ENCODE results near the gene FUNDC2.
"Not testable (repeated sequence)": the region's sequence is repeated elsewhere in the genome, so short reads cannot be mapped to it uniquely, and the experiment has no call there.

Gene FUNDC2, protein sequence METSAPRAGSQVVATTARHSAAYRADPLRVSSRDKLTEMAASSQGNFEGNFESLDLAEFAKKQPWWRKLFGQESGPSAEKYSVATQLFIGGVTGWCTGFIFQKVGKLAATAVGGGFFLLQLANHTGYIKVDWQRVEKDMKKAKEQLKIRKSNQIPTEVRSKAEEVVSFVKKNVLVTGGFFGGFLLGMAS

DNA sequence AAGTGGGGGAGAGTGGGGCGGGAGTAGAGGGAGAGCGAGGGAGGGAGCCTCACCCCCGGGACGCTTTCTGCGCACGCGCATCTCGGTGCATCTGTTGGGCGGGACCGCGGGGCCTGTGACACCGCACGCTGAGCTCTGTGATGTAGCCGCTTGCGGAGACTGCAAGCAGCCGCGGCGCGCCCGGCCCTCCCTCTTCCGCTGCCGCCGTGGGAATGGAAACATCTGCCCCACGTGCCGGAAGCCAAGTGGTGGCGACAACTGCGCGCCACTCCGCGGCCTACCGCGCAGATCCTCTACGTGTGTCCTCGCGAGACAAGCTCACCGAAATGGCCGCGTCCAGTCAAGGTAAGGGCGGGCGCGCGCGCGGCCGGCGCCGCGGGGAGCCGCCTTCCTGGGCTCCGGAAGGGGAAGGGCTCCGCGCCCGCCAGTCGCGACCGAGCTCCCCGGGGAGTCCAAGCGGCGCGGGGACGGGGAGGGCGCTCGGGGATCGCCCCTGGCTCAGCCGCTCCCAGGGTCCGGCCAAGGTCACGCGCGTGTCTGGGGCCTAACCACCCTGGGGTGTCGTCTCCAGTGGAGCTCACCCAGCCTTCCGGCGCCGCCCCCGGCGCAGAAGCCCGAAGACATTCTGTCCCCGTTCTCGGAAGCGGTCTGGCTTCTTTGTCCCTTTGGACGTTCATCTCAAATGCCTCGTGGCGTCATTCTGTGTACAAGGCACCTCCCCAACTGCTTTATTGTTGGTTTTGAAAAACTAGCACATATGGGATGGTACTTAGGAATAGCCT, at the start of gene FUNDC2:
Gene FUNDC2 (plus strand): TSS at position 118 of the 782 bp plus-strand sequence. CDS start 95 bp downstream, at position 213.
- DNase-seq (ENCODE audit: low read depth in 2 of 2): peak; percentile 81 to 87

- no peak for DNase-seq (ENCODE audit: low read depth in 2 of 2)
These were observed 47.0 kb upstream of the FUNDC2 start for GRCh38 chrX:154979629-154980028.

GRCh38 chrX:154980330-154981115, 46.1 kb upstream of the FUNDC2 start:
- DNase-seq (ENCODE audit: low read depth in 2 of 2): peak; percentile 56 to 63

DNA sequence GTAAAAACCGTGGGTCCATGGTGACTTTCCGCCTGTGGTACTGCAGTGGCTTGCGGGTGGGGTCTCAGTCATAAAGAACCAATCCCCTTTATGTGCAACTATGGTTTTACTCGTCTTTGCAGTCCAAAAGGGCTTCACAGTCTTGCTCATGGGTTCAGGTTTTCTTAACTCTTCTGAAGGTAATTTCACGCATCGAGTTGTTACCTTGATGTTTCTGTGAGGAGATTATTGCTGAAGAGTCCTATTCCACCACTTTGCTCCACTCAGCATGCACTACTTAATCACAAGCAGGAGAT, 45.6 kb upstream of the FUNDC2 start:
- no peak for DNase-seq (ENCODE audit: low read depth in 2 of 2)

GRCh38 chrX:154986826-154987575, 39.6 kb upstream of the FUNDC2 start:
- DNase-seq (ENCODE audit: low read depth in 2 of 2): no peak

DNA sequence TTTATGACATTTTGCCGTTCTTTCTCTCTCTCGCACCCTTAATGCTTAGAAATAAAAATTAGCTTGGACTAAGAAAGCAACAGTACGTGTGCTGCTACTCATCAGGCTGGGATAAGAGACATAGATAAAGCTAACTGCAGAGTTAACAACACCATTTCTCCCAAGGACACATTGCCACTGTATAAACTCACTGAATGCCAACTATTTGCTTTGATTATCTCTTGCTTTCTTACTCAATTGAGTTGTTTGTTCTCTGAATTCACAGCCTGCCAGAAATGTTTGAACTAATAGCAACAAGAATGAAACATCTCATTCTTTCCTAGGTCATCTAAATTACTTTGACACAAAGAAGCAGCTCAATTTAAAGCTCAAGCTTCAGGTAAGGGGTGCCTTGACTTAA, 38.7 kb upstream of the FUNDC2 start:
- DNase-seq (ENCODE audit: low read depth in 2 of 2): no peak

DNA sequence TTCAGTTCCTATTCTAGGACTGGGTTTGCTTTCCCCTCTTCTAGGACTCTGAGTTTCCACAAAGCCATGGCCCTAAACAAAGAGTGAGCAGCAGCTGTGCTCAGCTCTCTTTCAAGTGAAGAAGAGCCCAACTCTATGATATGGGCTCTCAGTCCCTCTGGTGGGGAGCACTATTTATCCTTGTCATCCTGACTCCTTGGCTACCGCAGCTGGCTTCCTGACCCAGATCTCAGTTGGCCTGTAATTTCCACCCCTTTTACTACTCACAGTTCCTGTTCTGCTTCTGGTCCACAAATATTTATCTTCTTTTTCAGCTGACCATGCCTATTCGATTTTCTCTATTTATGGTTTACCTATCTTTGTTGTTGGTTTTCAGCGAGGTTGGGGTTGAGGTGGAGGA, 37.9 kb upstream of the FUNDC2 start:
- no peak for DNase-seq (ENCODE audit: low read depth in 2 of 2)

GRCh38 chrX:154990496-154990895, 36.1 kb upstream of the FUNDC2 start:
- no peak for DNase-seq (ENCODE audit: low read depth in 2 of 2)

DNA sequence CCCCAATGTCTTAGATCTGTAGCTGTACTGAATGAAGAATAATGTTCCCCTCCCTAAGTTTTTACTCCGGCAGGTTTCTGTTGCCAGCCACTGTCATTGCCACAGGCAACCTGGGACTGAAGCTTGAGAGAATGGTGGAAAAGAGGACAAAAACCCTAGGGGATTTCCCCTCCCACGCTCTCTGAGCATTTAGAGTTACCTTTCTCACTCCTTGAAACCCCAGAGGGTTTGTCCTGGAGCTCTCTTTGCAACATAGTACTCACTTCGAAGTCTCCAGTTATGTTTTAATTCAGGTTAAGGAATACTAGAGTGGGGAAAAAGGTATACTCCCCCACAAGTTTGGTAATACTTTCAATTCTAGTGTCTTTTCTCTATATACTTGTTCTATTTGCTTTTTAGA, 35.6 kb upstream of the FUNDC2 start:
- no peak for DNase-seq (ENCODE audit: low read depth in 2 of 2)

DNA sequence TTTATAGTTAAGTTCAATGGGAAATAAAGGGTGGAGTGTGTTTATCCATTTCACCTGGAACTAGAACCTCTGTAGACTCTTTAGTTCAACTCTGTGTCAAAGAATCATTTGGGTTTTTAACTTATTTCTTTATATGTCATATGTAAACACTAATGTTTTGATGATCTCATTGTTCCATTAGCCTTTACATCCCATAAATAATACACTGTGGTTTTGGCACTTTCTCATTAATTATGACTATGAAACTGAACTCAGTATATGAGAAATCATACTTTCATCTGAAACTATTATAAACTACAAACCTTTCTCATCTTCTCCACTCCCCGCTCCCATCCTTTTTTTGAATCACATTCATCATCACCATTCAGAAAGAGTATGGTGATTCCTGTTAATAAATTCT, 35.2 kb upstream of the FUNDC2 start:
- DNase-seq (ENCODE audit: low read depth in 2 of 2): no peak

DNA sequence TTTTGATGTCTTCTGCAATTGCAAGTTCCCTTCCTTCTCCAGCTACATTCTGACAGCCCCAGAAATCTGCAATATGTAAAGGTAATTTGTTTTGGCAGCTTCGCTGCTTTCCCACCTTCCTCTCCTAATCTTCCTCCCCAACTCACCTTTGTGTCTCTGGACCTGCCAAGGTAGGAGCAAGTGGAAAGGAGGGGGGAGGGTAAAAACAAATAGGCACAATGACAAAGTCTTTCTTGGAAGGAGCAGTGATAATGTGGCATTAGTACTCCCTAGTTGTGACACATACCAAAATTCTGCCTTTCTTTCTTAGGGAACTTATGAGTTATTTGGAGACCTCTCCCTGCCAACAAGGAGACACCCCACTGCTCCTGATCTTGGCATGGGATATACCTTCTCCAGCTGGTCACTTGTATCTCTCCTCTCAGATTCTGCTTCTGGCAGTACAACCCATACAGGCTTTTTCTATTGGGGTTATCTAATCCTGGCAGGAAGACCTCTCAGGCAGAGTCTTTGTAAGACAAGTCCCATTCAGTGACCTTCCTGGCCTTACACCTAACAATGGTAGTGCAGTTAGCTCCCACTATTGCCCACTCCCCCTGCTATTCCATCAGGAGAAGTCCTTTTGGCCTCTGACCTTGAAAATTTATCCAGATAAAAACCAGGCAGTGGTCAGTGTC, 28.3 kb upstream of the FUNDC2 start:
- DNase-seq (ENCODE audit: low read depth in 2 of 2): no peak

GRCh38 chrX:155000841-155001240, 25.8 kb upstream of the FUNDC2 start:
- no peak for DNase-seq (ENCODE audit: low read depth in 2 of 2)

GRCh38 chrX:155001873-155002272, 24.8 kb upstream of the FUNDC2 start:
- DNase-seq (ENCODE audit: low read depth in 2 of 2): no peak

DNA sequence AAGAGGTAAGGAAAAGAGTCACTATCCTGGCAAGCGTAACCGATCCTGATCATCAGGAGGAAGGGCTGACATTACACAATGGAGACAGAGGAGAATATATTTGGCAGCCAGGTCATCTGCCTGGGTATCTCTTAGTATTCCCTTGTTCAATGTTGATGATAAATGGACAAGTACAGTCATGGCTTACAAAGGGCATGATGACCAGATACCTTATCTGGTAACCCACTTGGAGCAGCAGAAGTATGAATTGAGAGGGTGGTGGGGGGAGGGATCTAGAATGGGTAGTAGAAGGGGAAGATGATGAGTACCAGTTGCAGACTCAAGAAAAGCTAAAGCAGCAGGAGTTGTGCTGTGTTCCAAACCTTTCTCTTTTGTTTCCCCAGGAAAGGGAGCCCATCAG, 21.5 kb upstream of the FUNDC2 start:
- no peak for DNase-seq (ENCODE audit: low read depth in 2 of 2)

- not testable (repeated sequence) for DNase-seq (ENCODE audit: low read depth in 2 of 2)
These were observed 20.3 kb upstream of the FUNDC2 start for GRCh38 chrX:155006379-155006778.

DNA sequence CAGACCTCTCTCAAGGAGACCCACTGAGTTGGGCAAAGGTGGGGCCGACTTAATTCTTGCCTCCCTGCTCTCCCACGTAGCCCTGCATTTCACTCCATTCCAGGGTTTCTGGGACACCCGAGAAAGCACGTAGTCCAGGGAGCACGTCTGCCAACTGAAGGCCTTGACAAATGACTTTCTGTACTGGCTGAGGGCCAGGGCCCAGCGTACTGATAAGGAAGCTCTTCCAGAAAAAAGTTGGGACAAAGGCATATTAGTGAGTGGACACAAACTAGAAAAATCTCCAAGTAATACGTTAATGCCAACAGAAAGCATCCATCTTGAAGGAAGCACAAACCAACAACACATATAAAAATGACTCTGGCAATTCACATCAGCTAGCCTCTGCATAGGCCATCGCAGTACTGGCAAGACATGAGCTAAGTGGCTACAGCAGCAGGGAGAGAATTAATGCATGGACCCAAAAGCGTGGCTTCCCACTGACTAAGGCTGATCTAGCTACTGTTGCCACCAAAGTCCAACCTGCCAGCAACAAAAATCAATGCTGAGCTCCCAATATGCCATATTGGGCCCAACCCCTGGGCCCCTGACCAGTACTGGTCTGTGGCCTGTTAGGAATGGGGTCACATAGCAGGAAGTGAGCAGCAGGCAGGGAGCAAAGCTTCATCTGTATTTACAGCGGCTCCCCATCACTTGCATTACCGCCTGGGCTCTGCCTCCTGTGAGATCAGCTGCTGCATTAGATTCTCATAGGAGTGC, 19.6 kb upstream of the FUNDC2 start:
- DNase-seq (ENCODE audit: low read depth in 2 of 2): not testable (repeated sequence)

DNA sequence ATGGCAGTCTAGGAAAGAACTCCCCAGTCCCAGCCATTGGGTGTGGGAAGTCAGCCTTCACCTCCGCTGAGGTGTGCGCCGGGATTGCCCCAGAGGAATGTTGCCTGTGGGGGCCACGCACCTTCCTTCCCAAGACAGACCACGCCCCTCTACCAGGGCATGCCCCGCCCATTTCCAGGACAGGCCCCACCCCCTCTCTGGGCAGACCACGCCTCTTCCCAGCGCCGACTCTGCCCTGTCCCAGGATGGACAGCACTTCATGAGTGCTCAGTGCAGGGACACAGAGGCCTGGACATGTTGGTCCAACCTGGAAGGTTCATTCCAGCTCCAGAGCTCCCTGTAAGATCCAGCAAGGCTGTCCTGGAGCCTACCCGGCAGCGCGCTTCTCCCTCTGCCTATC, 18.1 kb upstream of the FUNDC2 start:
- DNase-seq (ENCODE audit: low read depth in 2 of 2): not testable (repeated sequence)

DNA sequence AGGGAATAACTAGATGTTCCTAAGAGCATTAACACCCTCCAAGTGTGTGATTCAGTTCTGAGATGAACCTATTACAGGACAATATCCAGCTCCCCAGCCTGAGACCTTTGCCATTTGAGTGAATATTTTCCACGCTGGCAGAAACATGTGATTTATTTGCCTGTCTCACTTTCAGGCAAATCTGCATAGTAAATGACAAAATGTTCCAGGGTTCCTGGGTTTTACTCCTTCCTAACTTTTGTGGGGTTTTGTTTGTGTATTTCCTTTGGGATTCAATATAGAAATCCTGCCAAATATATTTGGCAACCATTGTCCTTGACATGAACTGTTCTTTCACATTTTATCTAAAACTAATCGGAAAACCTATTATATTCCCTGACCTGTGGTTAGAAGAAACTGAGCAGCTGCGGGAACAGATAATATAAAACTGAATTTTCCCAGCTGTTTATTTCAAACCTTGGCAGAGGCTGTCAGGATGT, 16.6 kb upstream of the FUNDC2 start:
- no peak for DNase-seq (ENCODE audit: low read depth in 2 of 2)

- DNase-seq (ENCODE audit: low read depth in 2 of 2): no peak
These were observed 6.1 kb upstream of the FUNDC2 start for GRCh38 chrX:155020591-155020990.

DNA sequence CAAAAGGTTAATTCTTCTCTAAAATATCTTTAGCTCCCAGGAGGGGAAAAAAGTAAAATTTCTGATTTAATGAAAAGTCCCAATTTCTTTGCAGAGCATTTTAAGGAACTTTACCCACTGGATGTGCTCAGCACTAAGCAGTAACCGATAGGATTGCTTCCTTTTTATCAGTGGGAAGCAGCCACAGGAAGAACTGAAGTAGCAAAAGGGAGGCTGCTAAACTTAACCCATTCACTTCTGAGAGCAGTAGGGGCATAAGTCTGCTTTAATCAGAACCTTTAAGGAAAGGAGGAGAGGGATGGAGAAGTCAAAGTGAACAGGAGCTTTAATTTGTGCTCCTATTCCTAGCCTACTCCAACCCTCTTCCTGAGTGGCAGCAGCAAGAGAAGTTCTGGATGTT, 4.1 kb upstream of the FUNDC2 start, which contains the start of gene F8:
Gene F8 (minus strand): TSS at position 139 of the 400 bp plus-strand sequence. CDS start 171 bp downstream, outside the sequence.
- DNase-seq (ENCODE audit: low read depth in 2 of 2): no peak
